ENCODE measurements around the gene PHYKPL.

- no peak; the same call in 1 of the 2 replicates for TF ChIP-seq POLR2AphosphoS5 (IDR thresholded peaks at IDR 0.05; ENCODE audit: borderline replicate concordance, low read depth, low read length)
- no peak for TF ChIP-seq EZH2 (IDR thresholded peaks at IDR 0.05)
These were observed 26.2 kb downstream of the PHYKPL start for GRCh38 chr5:178206166-178207101.

All from SK-N-MC (cell line).